Liver (tissue), 9 donors: ENCODE data around the gene SMG6. TPM values are rescaled to one million over a fixed set of nuclear protein-coding genes. Genes with fewer than 3 reads are reported as not detected.

Experiments
- DNase-seq: peaks from one replicate; pipeline ENCODE4 v3.0.0-alpha.2; 2017; ENCODE audit warnings: low spot score
- H3K27ac ChIP-seq, 2 donors: one replicate each; pipeline ENCODE4 v1.7.0; 2013; ENCODE audit warnings: inconsistent platforms in 2 of 2, low read length in 2 of 2, control low read depth in 1 of 2, low read depth in 1 of 2, mild to moderate bottlenecking in 1 of 2
- H3K27me3 ChIP-seq, 4 donors: one replicate each; pipeline versions ENCODE4 v1.6.1 to v1.7.0; 2013; ENCODE audit warnings: low read length in 3 of 4, inconsistent platforms in 1 of 4, mild to moderate bottlenecking in 1 of 4, moderate library complexity in 1 of 4; ENCODE audit not compliant: control insufficient read depth in 4 of 4, insufficient read depth in 4 of 4
- H3K36me3 ChIP-seq, 4 donors: one replicate each; pipeline versions ENCODE4 v1.6.1 to v1.7.0; 2013; ENCODE audit warnings: low read length in 3 of 4, mild to moderate bottlenecking in 3 of 4, low read depth in 1 of 4, moderate library complexity in 1 of 4; ENCODE audit not compliant: control insufficient read depth in 4 of 4, insufficient read depth in 3 of 4
- H3K4me1 ChIP-seq, 4 donors: one replicate each; pipeline versions ENCODE4 v1.6.1 to v1.7.0; 2013; ENCODE audit warnings: low read length in 3 of 4, mild to moderate bottlenecking in 3 of 4, moderate library complexity in 1 of 4; ENCODE audit not compliant: control insufficient read depth in 4 of 4, insufficient read depth in 4 of 4
- H3K4me3 ChIP-seq, 3 donors: one replicate each; pipeline versions ENCODE4 v1.6.1 to v1.7.0; 2013; ENCODE audit warnings: low read length in 3 of 3, control low read depth in 1 of 3, low read depth in 1 of 3, mild to moderate bottlenecking in 1 of 3
- H3K9ac ChIP-seq, 2 donors: one replicate each; pipeline ENCODE4 v1.7.0; 2013; ENCODE audit warnings: low read length in 2 of 2, mild to moderate bottlenecking in 2 of 2, moderate library complexity in 2 of 2, control low read depth in 1 of 2, low read depth in 1 of 2
- H3K9me3 ChIP-seq, 4 donors: one replicate each; pipeline versions ENCODE4 v1.6.1 to v1.7.0; 2013; ENCODE audit warnings: low read length in 3 of 4; ENCODE audit not compliant: control insufficient read depth in 4 of 4
- CTCF ChIP-seq: fragments of 150-350 bp; IDR thresholded peaks from 2 replicates; pipeline ENCODE4 v1.5.1; 2017; ENCODE audit warnings: improper control_type of control experiment, low read depth, low read length; ENCODE audit not compliant: missing input control
- EGR1 ChIP-seq, 2 donors: IDR thresholded peaks; 2 replicates each; pipeline ENCODE4 v1.6.1; 2016 to 2018; ENCODE audit warnings: antibody characterized with exemption in 2 of 2, low read depth in 2 of 2
- FOXA1 ChIP-seq: IDR thresholded peaks from 2 replicates; pipeline ENCODE4 v1.6.1; 2016; ENCODE audit warnings: antibody characterized with exemption
- FOXA2 ChIP-seq: IDR thresholded peaks from 2 replicates; pipeline ENCODE4 v1.6.1; 2016; ENCODE audit warnings: antibody characterized with exemption
- GABPA ChIP-seq, 2 donors: IDR thresholded peaks in 1 of 2; conservative IDR thresholded peaks in 1 of 2; 2 replicates each; pipeline ENCODE4 v1.6.1; 2016; ENCODE audit warnings: antibody characterized with exemption in 2 of 2, mild to moderate bottlenecking in 1 of 2, moderate library complexity in 1 of 2
- HNF4A ChIP-seq, 2 donors: conservative IDR thresholded peaks; 2 replicates each; pipeline ENCODE4 v1.6.1; 2016; ENCODE audit warnings: antibody characterized with exemption in 2 of 2, mild to moderate bottlenecking in 2 of 2
- HNF4G ChIP-seq: IDR thresholded peaks from 2 replicates; pipeline ENCODE4 v1.6.1; 2016; ENCODE audit warnings: antibody characterized with exemption
- RAD21 ChIP-seq, 2 donors: IDR thresholded peaks; 2 replicates each; pipeline ENCODE4 v1.6.1; 2016; ENCODE audit warnings: antibody characterized with exemption in 2 of 2, mild to moderate bottlenecking in 2 of 2
- RXRA ChIP-seq, 2 donors: IDR thresholded peaks; 2 replicates each; pipeline ENCODE4 v1.6.1; 2017 to 2018; ENCODE audit warnings: antibody characterized with exemption in 2 of 2, mild to moderate bottlenecking in 1 of 2
- SP1 ChIP-seq: IDR thresholded peaks from 2 replicates; pipeline ENCODE4 v1.6.1; 2018; ENCODE audit warnings: antibody characterized with exemption, mild to moderate bottlenecking
- YY1 ChIP-seq: IDR thresholded peaks from 2 replicates; pipeline ENCODE4 v1.6.1; 2016; ENCODE audit warnings: antibody characterized with exemption, mild to moderate bottlenecking
- ZBTB33 ChIP-seq: IDR thresholded peaks from 2 replicates; pipeline ENCODE4 v1.6.1; 2016; ENCODE audit warnings: antibody characterized with exemption
- WGBS: extraction: QIAGEN DNeasy Blood & Tissue Kit; methylation state at CpG from one replicate; pipeline ENCODE4 v1.1.7; 2013; 5-methylcytosine and 5-hydroxymethylcytosine counted together
- polyA plus RNA-seq, 2 donors: library from polyadenylated mRNA; stranded (reverse) in 1 of 2; unstranded in 1 of 2; fragments of 200-250 nt in 1 of 2; fragments of >200 nt in 1 of 2; fragmentation: Nextera tagmentation in 1 of 2; extraction: Ambion mirVana in 1 of 2; gene quantifications; one replicate each; pipeline versions ENCODE4 v1.2.1 to v1.2.3, GENCODE V29; 2013 to 2015
- total RNA-seq, 2 donors: library from RNA; depleted of rRNA; stranded (reverse); fragments of >200 nt; gene quantifications; one replicate each; pipeline ENCODE4 v1.2.3, GENCODE V29; 2014
- TF ChIP-seq, protein P1 (sequence below): IDR thresholded peaks from 2 replicates; pipeline ENCODE4 v1.6.1; 2016; ENCODE audit warnings: antibody characterized with exemption
- TF ChIP-seq, protein P2 (sequence below): IDR thresholded peaks from 2 replicates; pipeline ENCODE4 v1.6.1; 2016; ENCODE audit warnings: antibody characterized with exemption, mild to moderate bottlenecking
- TF ChIP-seq, protein P3 (sequence below): IDR thresholded peaks from 2 replicates; pipeline ENCODE4 v1.6.1; 2016; ENCODE audit warnings: antibody characterized with exemption
- donor health status: healthy.
- donor health status: healthy.
- donor health status: healthy.
- donor health status: healthy.
- donor health status: healthy.

Gene SMG6
- total and polyA plus RNA-seq, 4 donors, result 4.9 to 12.0 (median 8.2) TPM

GRCh38 chr17:2304931-2305330, 1.3 kb upstream of the SMG6 start:
- DNase-seq, result no peak
- H3K27me3 ChIP-seq, result no peaks in the 10 kb centered on the region
- 91% methylated on average over 4 of the region's 4 CpGs for WGBS
- H3K4me3 ChIP-seq, result no peak overlapping the region
- H3K27ac ChIP-seq, result no peak overlapping the region
- no peaks in the 10 kb centered on the region for H3K9me3 ChIP-seq
- no peak for TF ChIP-seq ZBTB33
- H3K4me1 ChIP-seq, result peaks cover 0 to 21% (median 16%) of the 10 kb centered on the region in 4 donors
- H3K36me3 ChIP-seq, result peaks cover 0 to 3% (median 0%) of the 10 kb centered on the region in 4 donors
- no peak overlapping the region for H3K9ac ChIP-seq

DNA sequence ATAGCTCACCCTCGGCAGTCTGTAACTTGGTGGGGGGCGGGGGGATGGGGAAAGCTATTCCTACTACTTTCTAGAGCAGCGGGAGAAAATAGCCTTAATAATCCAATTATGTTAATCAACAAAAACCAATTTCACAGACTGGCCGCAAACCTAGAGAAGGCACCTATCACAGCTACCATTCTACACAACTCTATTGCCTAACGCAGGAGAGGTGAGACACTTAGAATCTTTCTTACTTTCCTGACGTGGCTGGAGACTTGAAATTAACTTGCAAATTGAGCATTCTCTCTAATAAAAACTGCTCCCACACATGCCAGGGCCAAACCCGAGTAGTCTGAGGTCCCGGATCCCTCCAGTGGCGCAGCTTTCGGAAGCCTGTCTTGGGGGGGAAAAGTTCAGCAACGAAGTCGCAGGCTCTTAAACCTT, 794 bp downstream of the SMG6 start:
- H3K4me1 ChIP-seq, result peaks cover 0 to 14% (median 10%) of the 10 kb centered on the region in 4 donors
- H3K4me3 ChIP-seq, result peak overlapping the region; percentile 90 to 95 (median 90)
- H3K27ac ChIP-seq, result peak overlapping the region in 1 of 2 donors; percentile 91
- no peak for TF ChIP-seq RXRA (IDR thresholded peaks at IDR 0.05)
- no peak for TF ChIP-seq EGR1 (IDR thresholded peaks at IDR 0.05; ENCODE audit: low read depth in 2 of 2)
- no peak for TF ChIP-seq ZBTB33
- TF ChIP-seq YY1, result no peak
- no peak for TF ChIP-seq SP1
- no peak for TF ChIP-seq GABPA (IDR thresholded peaks at IDR 0.05 in 1 of 2, conservative IDR thresholded peaks at IDR 0.05 in 1 of 2)
- TF ChIP-seq HNF4G, result no peak
- TF ChIP-seq FOXA2, result no peak
- TF ChIP-seq CTCF, result no peak
- no peak for TF ChIP-seq RAD21 (IDR thresholded peaks at IDR 0.05)
- TF ChIP-seq, protein P1, sequence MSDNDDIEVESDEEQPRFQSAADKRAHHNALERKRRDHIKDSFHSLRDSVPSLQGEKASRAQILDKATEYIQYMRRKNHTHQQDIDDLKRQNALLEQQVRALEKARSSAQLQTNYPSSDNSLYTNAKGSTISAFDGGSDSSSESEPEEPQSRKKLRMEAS, result no peak
- TF ChIP-seq HNF4A (conservative IDR thresholded peaks at IDR 0.05), result no peak
- H3K36me3 ChIP-seq, result peaks cover 0 to 9% (median 2%) of the 10 kb centered on the region in 4 donors
- H3K27me3 ChIP-seq, result no peaks in the 10 kb centered on the region
- no peak for DNase-seq
- H3K9me3 ChIP-seq, result no peaks in the 10 kb centered on the region
- H3K9ac ChIP-seq, result peak overlapping the region; percentile 21 to 80
- WGBS, result 3% methylated on average over 12 of the region's 12 CpGs

DNA sequence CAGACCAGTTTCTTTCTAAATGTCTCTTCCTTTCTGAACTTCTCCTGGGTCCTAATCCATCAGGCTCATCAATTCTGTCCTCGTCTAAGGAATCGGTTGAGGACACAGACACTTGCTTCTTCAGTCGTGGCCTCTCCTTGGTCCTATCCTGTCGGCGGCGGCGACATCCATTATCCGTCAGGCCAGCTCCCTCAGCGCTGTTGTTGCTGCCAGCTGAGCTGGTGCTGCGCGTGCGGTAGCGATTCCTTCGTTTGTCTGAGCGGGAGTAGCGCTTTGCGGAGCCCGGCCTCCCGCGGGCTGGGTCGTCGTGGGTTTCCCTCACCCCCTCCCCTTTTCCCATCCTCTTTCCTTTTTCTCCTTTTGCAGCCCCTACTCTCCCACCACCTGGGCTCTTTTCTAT, 3.8 kb downstream of the SMG6 start:
- DNase-seq, result no peak
- H3K36me3 ChIP-seq, result peaks cover 0 to 32% (median 12%) of the 10 kb centered on the region in 4 donors

More for the DNA sequence above, 3.8 kb downstream of the SMG6 start:
- Histone ChIP-seq H3K4me3 (no peak overlapping the region), H3K27me3 (no peaks in the 10 kb centered on the region), H3K9ac (no peak overlapping the region), H3K9me3 (no peaks in the 10 kb centered on the region), H3K27ac (no peak overlapping the region), H3K4me1 (peaks cover 0 to 14% (median 10%) of the 10 kb centered on the region in 4 donors)
- TF ChIP-seq, protein P2, sequence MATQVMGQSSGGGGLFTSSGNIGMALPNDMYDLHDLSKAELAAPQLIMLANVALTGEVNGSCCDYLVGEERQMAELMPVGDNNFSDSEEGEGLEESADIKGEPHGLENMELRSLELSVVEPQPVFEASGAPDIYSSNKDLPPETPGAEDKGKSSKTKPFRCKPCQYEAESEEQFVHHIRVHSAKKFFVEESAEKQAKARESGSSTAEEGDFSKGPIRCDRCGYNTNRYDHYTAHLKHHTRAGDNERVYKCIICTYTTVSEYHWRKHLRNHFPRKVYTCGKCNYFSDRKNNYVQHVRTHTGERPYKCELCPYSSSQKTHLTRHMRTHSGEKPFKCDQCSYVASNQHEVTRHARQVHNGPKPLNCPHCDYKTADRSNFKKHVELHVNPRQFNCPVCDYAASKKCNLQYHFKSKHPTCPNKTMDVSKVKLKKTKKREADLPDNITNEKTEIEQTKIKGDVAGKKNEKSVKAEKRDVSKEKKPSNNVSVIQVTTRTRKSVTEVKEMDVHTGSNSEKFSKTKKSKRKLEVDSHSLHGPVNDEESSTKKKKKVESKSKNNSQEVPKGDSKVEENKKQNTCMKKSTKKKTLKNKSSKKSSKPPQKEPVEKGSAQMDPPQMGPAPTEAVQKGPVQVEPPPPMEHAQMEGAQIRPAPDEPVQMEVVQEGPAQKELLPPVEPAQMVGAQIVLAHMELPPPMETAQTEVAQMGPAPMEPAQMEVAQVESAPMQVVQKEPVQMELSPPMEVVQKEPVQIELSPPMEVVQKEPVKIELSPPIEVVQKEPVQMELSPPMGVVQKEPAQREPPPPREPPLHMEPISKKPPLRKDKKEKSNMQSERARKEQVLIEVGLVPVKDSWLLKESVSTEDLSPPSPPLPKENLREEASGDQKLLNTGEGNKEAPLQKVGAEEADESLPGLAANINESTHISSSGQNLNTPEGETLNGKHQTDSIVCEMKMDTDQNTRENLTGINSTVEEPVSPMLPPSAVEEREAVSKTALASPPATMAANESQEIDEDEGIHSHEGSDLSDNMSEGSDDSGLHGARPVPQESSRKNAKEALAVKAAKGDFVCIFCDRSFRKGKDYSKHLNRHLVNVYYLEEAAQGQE, result no peak
- TF ChIP-seq FOXA1, result no peak
- TF ChIP-seq, protein P3, sequence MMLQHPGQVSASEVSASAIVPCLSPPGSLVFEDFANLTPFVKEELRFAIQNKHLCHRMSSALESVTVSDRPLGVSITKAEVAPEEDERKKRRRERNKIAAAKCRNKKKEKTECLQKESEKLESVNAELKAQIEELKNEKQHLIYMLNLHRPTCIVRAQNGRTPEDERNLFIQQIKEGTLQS, result no peak
- TF ChIP-seq CTCF, result no peak
- no peak for TF ChIP-seq EGR1 (IDR thresholded peaks at IDR 0.05; ENCODE audit: low read depth in 2 of 2)
- no peak for TF ChIP-seq RXRA (IDR thresholded peaks at IDR 0.05)
- no peak for TF ChIP-seq YY1
- WGBS, result 95% methylated on average over 22 of the region's 22 CpGs
